ENCODE results near the gene WTIP. TPM values are rescaled to one million over a fixed set of nuclear protein-coding genes. Genes with fewer than 3 reads are reported as not detected.
"Not testable (repeated sequence)": the region's sequence is repeated elsewhere in the genome, so short reads cannot be mapped to it uniquely, and the experiment has no call there.

Gene WTIP
- total RNA-seq, 1 donor: 40.6 TPM

DNA sequence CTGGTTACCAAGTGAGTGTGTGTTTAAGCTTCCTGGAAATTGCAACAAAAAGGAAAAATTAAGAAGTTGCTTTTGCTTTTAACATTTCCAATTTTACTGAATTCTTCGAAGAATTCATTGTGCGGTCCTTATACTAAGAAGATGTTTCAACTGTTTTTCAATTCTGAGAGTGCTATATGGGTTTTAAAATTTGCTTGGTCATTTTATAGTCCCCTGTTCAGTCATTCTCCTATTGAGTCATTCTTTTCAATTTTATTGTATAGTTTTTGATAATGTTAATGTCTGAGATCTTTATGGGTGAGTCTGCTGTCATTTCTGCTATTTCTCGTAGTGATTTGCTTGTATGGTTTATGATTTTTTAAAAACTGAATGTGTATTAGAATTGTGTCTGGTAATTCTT, 26.9 kb upstream of the WTIP start:
- H3K4me3 ChIP-seq (ENCODE audit: low read depth, low read length): no peak overlapping the region

DNA sequence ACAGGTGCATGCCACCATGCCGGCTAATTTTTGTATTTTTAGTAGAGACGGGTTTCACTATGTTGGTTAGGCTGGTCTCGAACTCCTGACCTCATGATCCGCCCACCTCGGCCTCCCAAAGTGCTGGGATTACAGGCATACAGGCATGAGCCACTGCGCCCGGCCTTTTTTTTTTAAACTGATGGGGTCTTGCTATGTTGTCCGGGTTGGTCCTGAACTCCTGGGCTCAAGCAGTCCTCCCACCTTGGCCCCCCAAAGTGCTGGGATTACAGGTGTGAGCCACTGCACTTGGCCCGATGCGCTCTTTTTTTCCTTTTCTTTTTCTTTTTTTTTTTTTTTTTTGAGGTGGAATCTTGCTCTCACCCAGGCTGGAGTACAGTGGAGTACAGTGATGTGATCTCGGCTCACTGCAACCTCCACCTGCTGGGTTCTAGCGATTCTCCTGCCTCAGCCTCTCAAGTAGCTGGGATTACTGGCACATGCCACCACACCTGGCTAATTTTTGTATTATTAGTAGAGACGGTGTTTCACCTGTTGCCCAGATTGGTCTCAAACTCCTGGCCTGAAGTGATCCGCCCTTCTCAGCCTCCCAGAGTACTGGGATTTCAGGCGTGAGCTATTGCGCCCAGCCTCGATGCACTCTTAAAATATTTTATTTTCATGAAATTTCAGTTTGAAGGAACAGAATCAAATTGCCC, 25.6 kb upstream of the WTIP start:
- DNase-seq (ENCODE audit: low read depth); H3K4me3 ChIP-seq (ENCODE audit: low read depth, low read length): not testable (repeated sequence)

More for the DNA sequence above, 26.9 kb upstream of the WTIP start:
- no peak for DNase-seq (ENCODE audit: low read depth)
- TF ChIP-seq, protein P1, sequence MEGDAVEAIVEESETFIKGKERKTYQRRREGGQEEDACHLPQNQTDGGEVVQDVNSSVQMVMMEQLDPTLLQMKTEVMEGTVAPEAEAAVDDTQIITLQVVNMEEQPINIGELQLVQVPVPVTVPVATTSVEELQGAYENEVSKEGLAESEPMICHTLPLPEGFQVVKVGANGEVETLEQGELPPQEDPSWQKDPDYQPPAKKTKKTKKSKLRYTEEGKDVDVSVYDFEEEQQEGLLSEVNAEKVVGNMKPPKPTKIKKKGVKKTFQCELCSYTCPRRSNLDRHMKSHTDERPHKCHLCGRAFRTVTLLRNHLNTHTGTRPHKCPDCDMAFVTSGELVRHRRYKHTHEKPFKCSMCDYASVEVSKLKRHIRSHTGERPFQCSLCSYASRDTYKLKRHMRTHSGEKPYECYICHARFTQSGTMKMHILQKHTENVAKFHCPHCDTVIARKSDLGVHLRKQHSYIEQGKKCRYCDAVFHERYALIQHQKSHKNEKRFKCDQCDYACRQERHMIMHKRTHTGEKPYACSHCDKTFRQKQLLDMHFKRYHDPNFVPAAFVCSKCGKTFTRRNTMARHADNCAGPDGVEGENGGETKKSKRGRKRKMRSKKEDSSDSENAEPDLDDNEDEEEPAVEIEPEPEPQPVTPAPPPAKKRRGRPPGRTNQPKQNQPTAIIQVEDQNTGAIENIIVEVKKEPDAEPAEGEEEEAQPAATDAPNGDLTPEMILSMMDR (IDR thresholded peaks at IDR 0.05; ENCODE audit: insufficient read depth, low read depth, low read length): no peak

DNA sequence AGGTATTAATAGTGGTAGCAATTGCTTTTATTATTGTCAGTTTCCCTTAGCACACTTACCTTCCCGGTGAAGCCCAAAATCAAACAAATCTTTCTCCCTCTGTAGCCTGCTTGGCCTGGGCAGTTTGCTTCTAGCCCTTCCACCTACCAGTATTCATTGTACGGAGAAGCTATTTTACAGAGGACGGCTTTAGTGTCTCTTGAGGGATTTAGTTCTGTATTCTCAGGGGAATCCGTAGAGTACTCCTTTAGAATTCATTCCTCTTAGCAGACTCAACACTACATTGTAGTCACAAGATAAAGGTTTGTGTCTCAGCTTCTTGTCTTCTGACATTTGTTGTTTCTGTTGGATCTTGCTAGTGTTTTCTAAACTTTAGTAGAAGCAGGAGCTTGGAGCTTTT, 24.1 kb upstream of the WTIP start:
- no peak overlapping the region for H3K4me3 ChIP-seq (ENCODE audit: low read depth, low read length)
- TF ChIP-seq, protein P1 (IDR thresholded peaks at IDR 0.05; ENCODE audit: insufficient read depth, low read depth, low read length): no peak
- DNase-seq (ENCODE audit: low read depth): no peak

DNA sequence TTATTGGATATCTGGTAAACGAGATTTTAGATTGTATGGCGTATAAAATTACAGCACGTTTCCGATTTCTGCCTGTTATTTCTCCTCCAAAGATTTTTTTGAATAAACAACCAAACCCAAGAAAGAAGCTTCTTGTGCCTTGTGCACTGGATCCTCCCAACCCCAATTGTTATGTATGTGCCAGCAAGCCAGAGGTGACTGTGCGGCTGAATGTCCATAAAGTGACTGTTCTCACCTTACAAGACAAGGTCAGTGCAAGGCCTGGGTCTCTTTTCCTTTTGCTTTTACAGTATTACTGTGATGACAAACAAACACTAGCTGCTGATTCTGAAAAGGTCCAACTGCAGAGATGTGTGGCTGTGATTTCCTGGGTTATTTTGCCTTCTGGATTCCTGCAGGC, 22.9 kb upstream of the WTIP start:
- TF ChIP-seq, protein P1 (IDR thresholded peaks at IDR 0.05; ENCODE audit: insufficient read depth, low read depth, low read length): no peak
- no peak overlapping the region for H3K4me3 ChIP-seq (ENCODE audit: low read depth, low read length)
- no peak for DNase-seq (ENCODE audit: low read depth)

DNA sequence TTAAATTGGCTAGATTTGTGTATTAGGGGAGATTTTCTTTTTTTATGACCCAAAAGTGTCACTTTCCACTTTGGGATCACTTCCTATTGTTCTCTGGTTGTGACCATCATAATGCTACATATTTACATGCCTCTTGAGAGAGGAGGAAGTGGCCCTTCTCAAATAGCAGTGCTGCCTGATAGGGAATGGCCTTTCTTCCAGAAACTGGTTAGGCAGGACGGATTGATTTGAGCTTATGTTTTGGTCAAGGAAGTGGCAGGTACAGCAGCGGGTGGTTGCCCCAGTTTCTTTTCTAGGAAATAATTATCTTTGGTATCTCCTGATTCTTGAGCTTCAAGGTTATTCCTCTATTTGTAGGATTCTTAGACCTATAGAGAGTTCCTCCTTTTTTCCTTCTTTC, 21.9 kb upstream of the WTIP start:
- H3K4me3 ChIP-seq (ENCODE audit: low read depth, low read length): no peak overlapping the region
- TF ChIP-seq, protein P1 (IDR thresholded peaks at IDR 0.05; ENCODE audit: insufficient read depth, low read depth, low read length): no peak
- no peak for DNase-seq (ENCODE audit: low read depth)

DNA sequence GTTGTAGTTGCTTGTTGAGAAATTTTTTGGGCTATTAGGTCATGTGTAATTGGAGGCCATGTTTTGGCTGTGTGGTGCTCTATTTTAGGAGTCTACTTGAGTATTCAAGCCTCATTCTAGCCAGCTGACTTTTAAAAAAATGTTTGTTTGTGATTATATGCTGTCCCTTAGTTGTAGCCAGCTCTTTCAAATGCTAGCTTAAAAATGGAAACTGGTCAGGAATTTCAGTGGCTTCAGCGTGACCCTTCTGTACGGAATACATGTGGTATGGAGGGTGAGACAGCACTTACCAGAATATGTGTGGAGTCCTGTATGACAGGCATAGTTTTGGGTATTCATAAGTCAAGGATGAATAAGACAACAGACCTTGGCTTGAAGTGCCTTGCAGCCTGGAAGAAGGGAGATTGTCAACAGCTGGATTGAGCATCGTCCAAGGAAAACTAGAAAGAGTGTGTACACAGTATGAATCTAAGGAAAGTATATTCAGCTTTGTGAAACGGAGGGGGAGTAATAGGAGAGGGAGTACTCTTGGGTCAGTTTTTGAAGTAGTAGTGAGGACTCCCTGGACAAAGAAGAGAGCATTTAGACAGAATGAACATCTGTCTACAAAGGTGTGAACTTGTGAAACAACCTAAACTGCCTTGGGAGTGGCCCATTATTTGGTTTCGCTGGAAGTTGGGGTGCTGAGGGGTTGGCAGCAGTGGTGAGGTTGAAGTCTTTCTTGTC, 20.0 kb upstream of the WTIP start:
- DNase-seq (ENCODE audit: low read depth): peak; percentile 68
- TF ChIP-seq, protein P1 (IDR thresholded peaks at IDR 0.05; ENCODE audit: insufficient read depth, low read depth, low read length): no peak
- H3K4me3 ChIP-seq (ENCODE audit: low read depth, low read length): no peak overlapping the region

DNA sequence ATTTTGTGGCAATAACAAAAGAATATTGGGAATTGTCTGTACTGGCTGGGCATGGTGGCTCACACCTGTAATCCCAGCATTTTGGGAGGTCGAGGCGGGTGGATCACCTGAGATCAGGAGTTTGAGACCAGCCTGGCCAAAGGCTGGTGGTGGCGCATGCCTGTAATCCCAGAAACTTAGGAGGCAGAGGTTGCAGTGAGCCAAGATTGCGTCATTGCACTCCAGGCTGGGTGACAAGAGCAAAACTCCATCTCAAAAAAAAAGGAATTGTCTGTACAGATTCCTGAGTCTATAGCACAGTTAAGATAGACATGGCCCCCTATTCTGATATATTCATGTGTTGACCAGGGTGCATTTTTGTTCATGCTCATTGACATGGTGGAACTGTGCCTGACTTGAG, 16.8 kb upstream of the WTIP start:
- not testable (repeated sequence) for H3K4me3 ChIP-seq (ENCODE audit: low read depth, low read length); DNase-seq (ENCODE audit: low read depth)

DNA sequence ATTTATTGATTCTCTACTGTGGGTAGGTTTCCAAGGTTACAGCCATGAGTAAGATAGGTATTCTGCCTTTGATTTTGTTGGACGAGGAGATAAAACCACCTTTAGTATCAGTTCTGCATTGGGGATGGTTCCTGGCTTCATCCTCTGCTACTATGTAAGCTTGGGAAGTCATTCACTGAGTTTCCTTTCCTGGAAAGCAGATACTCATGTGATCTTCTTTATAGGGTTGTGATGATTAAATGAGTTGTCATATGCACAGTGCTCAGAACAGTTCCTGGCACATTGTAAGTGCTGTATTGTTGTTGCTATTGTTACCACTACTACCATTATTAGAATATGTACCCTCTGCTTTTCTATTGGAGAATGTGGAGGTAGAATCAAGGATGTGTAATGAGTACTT, 13.1 kb upstream of the WTIP start:
- no peak overlapping the region for H3K4me3 ChIP-seq (ENCODE audit: low read depth, low read length)
- TF ChIP-seq, protein P1 (IDR thresholded peaks at IDR 0.05; ENCODE audit: insufficient read depth, low read depth, low read length): no peak
- no peak for DNase-seq (ENCODE audit: low read depth)

DNA sequence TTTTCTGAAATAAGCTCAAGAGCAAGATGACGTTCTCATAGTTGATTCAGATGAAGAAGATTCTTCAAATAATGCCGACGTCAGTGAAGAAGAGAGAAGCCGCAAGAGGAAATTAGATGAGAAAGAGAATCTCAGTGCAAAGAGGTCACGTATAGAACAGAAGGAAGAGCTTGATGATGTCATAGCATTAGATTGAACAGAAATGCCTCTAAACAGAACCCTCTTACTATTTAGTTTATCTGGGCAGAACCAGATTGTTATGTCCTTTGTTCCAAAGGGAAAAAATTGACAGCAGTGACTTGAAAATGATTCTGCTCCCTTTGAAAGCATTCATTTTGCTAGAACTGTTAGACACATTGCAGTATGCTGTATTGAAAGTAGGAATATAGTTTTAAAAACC, 12.5 kb upstream of the WTIP start:
- H3K4me3 ChIP-seq (ENCODE audit: low read depth, low read length); DNase-seq (ENCODE audit: low read depth): not testable (repeated sequence)
